Adrenal gland (tissue), 12 donors: ENCODE data around the gene ZFHX3. TPM values are rescaled to one million over a fixed set of nuclear protein-coding genes. Genes with fewer than 3 reads are reported as not detected.

ENCODE experiments used
- DNase-seq, 7 donors: peaks; one replicate each; pipeline ENCODE4 v3.0.0-alpha.2; 2019 to 2020
- H3K27ac ChIP-seq, 5 donors: fragments of 200-600 bp; sonication (generic) in 4 of 5; 1 replicate in 3 of 5; 2 replicates in 2 of 5; pipeline versions ENCODE4 v1.5.1 to v1.8.0; 2016 to 2020; ENCODE audit warnings: mild to moderate bottlenecking in 1 of 5
- H3K27me3 ChIP-seq: fragments of 200-600 bp; 2 replicates; pipeline ENCODE4 v1.8.0; 2021
- H3K36me3 ChIP-seq, 2 donors: fragments of 200-600 bp; replicated peaks in 1 of 2; 1 replicate in 1 of 2; 2 replicates in 1 of 2; pipeline versions ENCODE4 v1.5.1 to v1.8.0; 2018 to 2022
- H3K4me1 ChIP-seq, 2 donors: fragments of 200-600 bp; replicated peaks in 1 of 2; 1 replicate in 1 of 2; 2 replicates in 1 of 2; pipeline versions ENCODE4 v1.5.1 to v1.8.0; 2018 to 2021
- H3K4me3 ChIP-seq, 4 donors: fragments of 200-600 bp; sonication (generic) in 3 of 4; one replicate each; pipeline ENCODE4 v1.5.1; 2016 to 2018
- H3K9me3 ChIP-seq, 3 donors: fragments of 200-600 bp; sonication (generic) in 1 of 3; replicated peaks in 1 of 3; 1 replicate in 2 of 3; 2 replicates in 1 of 3; pipeline versions ENCODE4 v1.5.1 to v1.8.0; 2016 to 2021
- CTCF ChIP-seq, 6 experiments: fragments of 450-650 bp in 4 of 6; fragments of 200-600 bp in 2 of 6; sonication (generic) in 1 of 6; IDR thresholded peaks; 1 replicate in 5 of 6; 2 replicates in 1 of 6; pipeline versions ENCODE4 v1.5.1 to v1.8.0; 2016 to 2021; ENCODE audit warnings: antibody characterized with exemption in 6 of 6, mild to moderate bottlenecking in 2 of 6, moderate library complexity in 1 of 6
- POLR2A ChIP-seq, 2 donors: fragments of 450-650 bp; IDR thresholded peaks; one replicate each; pipeline ENCODE4 v1.6.1; 2017; ENCODE audit warnings: antibody characterized with exemption in 2 of 2, mild to moderate bottlenecking in 2 of 2, moderate library complexity in 1 of 2
- WGBS, 4 donors: extraction: QIAGEN DNeasy Blood & Tissue Kit in 2 of 4; methylation state at CpG; one replicate each; pipeline versions ENCODE4 v1.1.5 to v1.1.7; 2013 to 2017; 5-methylcytosine and 5-hydroxymethylcytosine counted together
- intact Hi-C, 2 donors: fragments of 100-400 bp; cut with DNase I; formaldehyde crosslinking; loops; one replicate each; pipeline versions ENCODE4 v1.14.1 to v1.15.0; 2022 to 2023
- polyA plus RNA-seq, 3 donors: library from polyadenylated mRNA; stranded (reverse); fragments of 200-250 nt in 2 of 3; fragments of 350-450 nt in 1 of 3; fragmentation: Illumina TruSeq in 1 of 3; extraction: RNeasy Lipid Tissue Mini Kit (QIAGEN cat#74804) in 1 of 3; gene quantifications; one replicate each; pipeline ENCODE4 v1.2.3, GENCODE V29; 2013 to 2014
- total RNA-seq, 9 donors: library from RNA; depleted of rRNA in 4 of 9; stranded (reverse); fragments of >200 nt in 4 of 9; fragments of 120-200 nt in 1 of 9; fragmentation: NEBNext Ultra II Directional in 1 of 9; extraction: Animal tissue kit (Norgen Biotek cat#: 25700) in 1 of 9; gene quantifications; one replicate each; pipeline versions ENCODE4 v1.1.0 to v1.2.4, GENCODE V29; 2013 to 2023
- donor health status: healthy with polysubstance abuse.
- donor health status: Bipolar disorder and iron deficiency.
- donor health status: DM: yes; HTN: yes; CAD: no.
- donor health status: DM: no; HTN: no; CAD: no.
- donor health status: DM: no; HTN: no; CAD: no.
- donor health status: DM: yes; HTN: yes; CAD: no.

The ZFHX3 gene
- total and polyA plus RNA-seq, 12 donors, result 2.4 to 31.6 (median 19.3) TPM

GRCh38 chr16:72923757-72924156 is 124.2 kb downstream of the ZFHX3 start:
- no peak for DNase-seq
- no peaks in the 10 kb centered on the region for H3K36me3 ChIP-seq
- no peaks in the 10 kb centered on the region for H3K27me3 ChIP-seq
- peaks cover 11 to 23% of the 10 kb centered on the region in 2 donors for H3K4me1 ChIP-seq
- 95 to 97% (median 96%) methylated on average over 11 of the region's 11 CpGs for WGBS, 4 donors
- H3K27ac ChIP-seq, result no peak overlapping the region
- intact Hi-C loops, result no loop called here
- no peak for TF ChIP-seq POLR2A (IDR thresholded peaks at IDR 0.05)
- no peak for TF ChIP-seq CTCF (IDR thresholded peaks at IDR 0.05)
- H3K9me3 ChIP-seq, result no peaks in the 10 kb centered on the region
- H3K4me3 ChIP-seq, result no peak overlapping the region

- H3K4me1 ChIP-seq, result peaks cover 11 to 22% of the 10 kb centered on the region in 2 donors
- H3K27me3 ChIP-seq, result no peaks in the 10 kb centered on the region
- 55 to 73% (median 62%) methylated on average over 3 of the region's 3 CpGs for WGBS, 4 donors
- H3K9me3 ChIP-seq, result no peaks in the 10 kb centered on the region
- no peak for DNase-seq
- no peaks in the 10 kb centered on the region for H3K36me3 ChIP-seq
- TF ChIP-seq POLR2A (IDR thresholded peaks at IDR 0.05), result no peak
- TF ChIP-seq CTCF (IDR thresholded peaks at IDR 0.05), result no peak
- peak overlapping the region in 1 of 5 donors; percentile 65 for H3K27ac ChIP-seq
- intact Hi-C loops, result no loop called here
- H3K4me3 ChIP-seq, result no peak overlapping the region
These were observed 125.2 kb downstream of the ZFHX3 start for GRCh38 chr16:72922714-72923113.

DNA sequence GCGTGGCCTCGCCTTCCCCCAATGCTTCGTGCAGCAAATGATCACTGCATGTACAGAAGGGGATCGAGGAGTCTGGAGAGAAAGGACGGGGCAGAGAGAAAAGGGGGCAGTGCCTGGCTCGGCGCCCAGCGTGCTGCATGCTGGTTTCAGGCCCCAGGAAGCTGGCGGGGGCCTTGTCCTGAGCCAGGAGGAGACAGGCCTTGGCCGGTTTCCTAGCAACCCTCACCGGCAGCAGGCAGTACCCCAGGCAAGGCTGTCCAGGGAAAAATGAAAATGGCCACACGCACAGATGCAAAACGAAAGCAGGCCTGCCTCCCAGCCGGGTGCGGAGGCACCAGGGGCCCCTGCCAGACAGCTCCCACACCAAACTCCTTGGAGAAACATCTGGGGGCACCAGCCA is 126.3 kb downstream of the ZFHX3 start:
- TF ChIP-seq POLR2A (IDR thresholded peaks at IDR 0.05) (no peak), CTCF (IDR thresholded peaks at IDR 0.05) (no peak)
- H3K9me3 ChIP-seq, result no peaks in the 10 kb centered on the region
- DNase-seq, result peak; percentile 74 to 87 (median 82)
- peak overlapping the region in 1 of 4 donors; percentile 50 for H3K4me3 ChIP-seq
- 22 to 41% (median 24%) methylated on average over 13 to 15 of the region's 15 CpGs for WGBS, 4 donors
- H3K27me3 ChIP-seq, result no peaks in the 10 kb centered on the region
- intact Hi-C loops, result no loop called here
- H3K4me1 ChIP-seq, result peaks cover 11 to 17% of the 10 kb centered on the region in 2 donors
- peak overlapping the region in 3 of 5 donors; percentile 65 to 78 (median 74) for H3K27ac ChIP-seq
- H3K36me3 ChIP-seq, result no peaks in the 10 kb centered on the region

DNA sequence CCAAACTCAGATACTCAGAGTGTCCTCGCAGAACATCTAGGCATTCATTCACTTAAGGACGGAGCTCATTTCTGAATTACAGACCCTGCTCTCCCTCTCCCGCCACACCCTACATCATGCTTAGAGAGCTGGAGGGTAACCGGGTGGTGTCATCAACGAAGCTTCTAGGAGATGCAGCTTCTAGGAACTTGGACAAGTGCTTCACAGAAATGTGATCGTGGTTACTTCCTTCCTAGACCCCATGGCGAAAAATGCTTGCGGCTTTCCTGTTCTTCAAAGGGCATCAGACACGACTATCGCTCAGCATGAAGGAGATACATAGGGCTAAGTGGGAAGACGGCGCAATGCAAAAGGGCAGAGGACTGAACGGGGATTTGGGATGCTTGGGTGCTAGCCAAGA is 126.8 kb downstream of the ZFHX3 start:
- peak overlapping the region in 1 of 4 donors; percentile 50 for H3K4me3 ChIP-seq
- WGBS, 4 donors, result 70 to 83% (median 72%) methylated on average over 13 of the region's 13 CpGs
- intact Hi-C loops, result no loop called here
- H3K27ac ChIP-seq, result peak overlapping the region in 3 of 5 donors; percentile 65 to 78 (median 74)
- H3K36me3 ChIP-seq, result no peaks in the 10 kb centered on the region
- TF ChIP-seq POLR2A (IDR thresholded peaks at IDR 0.05), result no peak
- no peak for TF ChIP-seq CTCF (IDR thresholded peaks at IDR 0.05)
- peaks cover 11 to 18% of the 10 kb centered on the region in 2 donors for H3K4me1 ChIP-seq
- no peak for DNase-seq
- H3K9me3 ChIP-seq, result no peaks in the 10 kb centered on the region
- no peaks in the 10 kb centered on the region for H3K27me3 ChIP-seq
